Inflammatory macrophage treated with lipopolysaccharide for 4 hours (primary cell): ENCODE measurements around the gene RAB40B.

Experiments
- DNase-seq: peaks from one replicate; pipeline ENCODE4 v3.0.0-alpha.2; 2020

RAB40B gene

DNA sequence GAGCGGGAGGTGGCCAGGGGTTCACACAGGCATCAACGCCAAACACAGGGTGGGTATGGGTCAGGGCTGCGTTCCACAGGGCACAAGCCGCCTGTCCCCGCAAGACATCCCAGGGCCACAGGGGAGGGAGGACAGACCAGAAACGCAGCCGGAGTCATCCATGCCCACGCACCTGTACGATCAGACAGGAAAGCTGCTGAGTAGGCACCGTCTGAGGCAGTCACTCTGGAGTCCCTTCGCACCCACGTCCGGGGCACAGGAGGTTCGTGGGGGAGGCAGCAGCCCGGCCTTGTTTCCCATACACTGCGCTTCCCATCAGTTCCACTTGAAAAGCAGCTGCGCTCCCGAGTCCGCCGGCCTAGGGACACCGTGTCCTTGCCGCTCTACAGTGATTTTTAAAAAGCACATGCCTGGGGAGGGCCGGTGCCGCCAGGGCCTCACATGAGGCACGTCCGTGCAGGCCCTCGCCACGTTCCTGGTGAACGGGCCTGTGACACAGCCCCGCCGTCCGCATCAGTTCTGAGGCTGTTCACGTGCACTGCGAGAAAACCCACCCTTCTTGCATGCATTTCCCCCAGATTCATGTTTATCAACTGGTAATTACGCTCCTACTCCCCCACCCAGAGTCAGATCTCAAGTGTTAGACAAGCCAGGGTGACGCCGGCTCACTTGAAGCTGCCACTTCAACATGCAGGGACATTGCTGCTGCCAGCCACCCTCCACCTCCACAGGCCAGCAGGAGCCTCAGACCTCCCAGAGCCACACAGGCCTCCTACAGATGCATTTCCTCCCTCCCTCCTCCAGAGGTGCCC is 85.0 kb downstream of the RAB40B start:
- no peak for DNase-seq

DNA sequence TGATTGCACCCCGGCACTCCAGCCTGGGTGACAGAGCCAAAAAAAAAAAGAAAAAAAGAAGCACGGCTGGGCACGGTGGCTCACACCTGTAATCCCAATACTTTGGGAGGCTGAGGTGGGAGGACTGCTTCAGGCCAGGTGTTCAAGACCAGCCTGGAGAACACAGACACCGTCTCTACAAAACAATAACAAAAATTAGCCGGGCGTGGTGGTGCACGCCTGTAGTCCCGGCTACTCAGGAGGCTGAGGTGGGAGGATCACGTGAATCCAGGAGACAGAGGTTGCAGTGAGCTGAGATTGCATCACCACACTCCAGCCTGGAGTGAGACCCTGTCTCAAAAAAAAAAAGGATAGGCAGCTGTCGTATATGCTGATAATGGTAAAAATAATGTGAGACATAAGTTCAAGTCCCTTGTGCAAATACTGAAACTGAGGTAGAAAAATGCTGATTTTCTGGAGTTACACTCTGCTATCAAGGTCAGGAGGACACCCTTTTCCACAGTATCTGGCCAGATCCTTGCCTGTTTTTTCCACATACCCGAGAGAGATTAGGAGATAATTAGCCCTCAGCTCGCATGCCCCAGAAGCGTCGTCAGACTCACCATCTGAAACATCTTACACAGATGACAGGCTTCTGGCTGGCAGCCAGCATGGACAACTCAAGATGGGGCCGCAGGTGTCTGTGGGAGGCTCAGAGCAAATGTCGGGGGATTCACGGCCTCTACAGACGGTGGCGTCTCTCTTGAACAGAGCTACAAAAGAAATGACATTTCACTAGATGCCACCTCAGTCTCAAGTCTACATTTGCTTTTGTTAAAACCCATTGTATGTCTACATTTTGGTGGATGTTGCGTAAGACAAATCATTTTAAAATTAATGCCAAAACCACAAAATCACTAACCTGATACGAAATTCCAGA is 87.1 kb downstream of the RAB40B start:
- no peak for DNase-seq

DNA sequence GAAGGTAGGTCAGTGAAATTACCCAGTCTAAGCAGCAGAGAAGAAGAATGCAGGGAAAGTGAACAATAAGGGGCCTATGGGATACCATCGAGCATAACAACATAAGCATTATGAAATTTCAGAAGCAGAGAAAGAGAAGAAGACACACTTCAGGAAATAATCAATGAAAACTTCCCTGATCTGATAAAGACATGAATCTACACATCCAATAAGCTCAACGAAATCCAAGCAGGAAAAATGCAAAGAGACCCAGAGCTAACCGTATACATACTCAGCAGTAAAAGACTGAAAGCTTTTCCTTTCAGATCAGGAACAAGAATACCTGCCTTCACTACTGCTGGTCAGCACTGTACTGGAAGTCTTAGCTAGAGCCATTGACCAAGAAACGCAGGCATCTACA is 88.8 kb downstream of the RAB40B start:
- DNase-seq = no peak

DNA sequence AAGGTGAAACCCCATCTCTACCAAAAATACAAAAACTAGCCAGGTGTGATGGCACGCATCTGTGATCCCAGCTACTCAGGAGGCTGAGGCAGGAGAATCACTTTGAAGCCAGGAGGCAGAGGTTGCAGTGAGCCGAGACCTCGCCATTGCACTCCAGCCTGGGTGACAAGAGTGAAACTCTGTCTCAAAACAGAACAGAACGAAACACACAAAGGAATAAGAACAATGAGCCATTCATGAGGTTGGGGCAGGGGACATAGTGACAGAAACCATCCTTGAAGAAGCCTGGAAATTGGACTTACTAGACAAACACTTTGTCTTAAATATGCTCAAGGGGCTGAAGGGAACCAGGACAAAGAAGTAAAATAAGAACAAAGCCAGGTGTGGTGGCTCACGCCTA is 89.7 kb downstream of the RAB40B start:
- no peak for DNase-seq

DNA sequence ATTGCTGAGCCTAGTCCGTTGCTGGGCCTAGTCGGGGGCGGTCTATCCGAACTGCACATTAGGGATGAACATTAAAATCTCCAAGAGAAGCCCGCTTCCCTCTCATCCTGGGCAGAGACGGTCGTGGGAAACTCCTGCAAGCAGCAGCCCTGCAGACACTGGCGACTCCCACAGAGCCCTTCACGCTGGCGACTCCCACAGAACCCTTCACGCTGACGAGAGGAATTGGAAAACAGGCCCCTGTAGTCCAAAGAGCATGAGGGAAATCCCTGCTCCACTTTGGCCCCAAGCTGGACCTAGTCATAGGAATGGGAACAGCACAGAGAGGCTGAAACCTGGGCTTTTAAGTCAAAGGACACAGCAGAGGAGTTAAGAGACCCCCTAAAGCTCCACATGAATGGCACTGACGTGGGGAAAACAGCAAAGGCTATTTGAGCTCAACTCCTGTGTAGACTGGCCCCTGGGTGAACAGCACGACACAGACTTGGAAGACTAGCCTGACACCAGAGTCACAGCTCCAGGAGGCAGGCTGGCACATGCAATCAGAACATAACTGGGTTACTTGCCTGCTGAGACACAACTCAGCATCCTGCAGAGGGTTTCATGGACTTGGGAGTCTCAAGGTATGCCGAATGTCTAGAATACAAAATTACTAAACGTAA is 92.4 kb downstream of the RAB40B start:
- no peak for DNase-seq
